GM19452 (cell line): Measurements from ENCODE around the gene KLRF2.

Source experiments
- ATAC-seq: cut with Tn5 transposase; IDR thresholded peaks from one replicate; pipeline ENCODE4 v1.9.1; 2021; ENCODE audit not compliant: unreplicated experiment

KLRF2 gene

GRCh38 chr12:9883175-9883574 is 1.9 kb downstream of the KLRF2 start:
- no peak for ATAC-seq

- ATAC-seq = no peak
These were observed 7.5 kb downstream of the KLRF2 start for GRCh38 chr12:9888665-9889273.

- ATAC-seq = no peak
These were observed 14.1 kb downstream of the KLRF2 start for GRCh38 chr12:9895215-9895971.

GRCh38 chr12:9897535-9897934 is 16.2 kb downstream of the KLRF2 start:
- ATAC-seq = no peak

- ATAC-seq = no peak
These were observed 17.9 kb downstream of the KLRF2 start for GRCh38 chr12:9899209-9899608.

GRCh38 chr12:9900930-9901329 is 19.6 kb downstream of the KLRF2 start:
- ATAC-seq = no peak

GRCh38 chr12:9902539-9903228 is 21.4 kb downstream of the KLRF2 start:
- no peak for ATAC-seq

- no peak for ATAC-seq
These were observed 25.6 kb downstream of the KLRF2 start for GRCh38 chr12:9906873-9907272.

- no peak for ATAC-seq
These were observed 26.5 kb downstream of the KLRF2 start for GRCh38 chr12:9907769-9908168.

- no peak for ATAC-seq
These were observed 27.1 kb downstream of the KLRF2 start for GRCh38 chr12:9908350-9908749.

GRCh38 chr12:9909724-9910123 is 28.4 kb downstream of the KLRF2 start:
- ATAC-seq = no peak

- no peak for ATAC-seq
These were observed 29.6 kb downstream of the KLRF2 start for GRCh38 chr12:9910716-9911421.

- no peak for ATAC-seq
These were observed 30.4 kb downstream of the KLRF2 start for GRCh38 chr12:9911708-9912107.

GRCh38 chr12:9919443-9919842 is 38.2 kb downstream of the KLRF2 start:
- ATAC-seq = no peak

- no peak for ATAC-seq
These were observed 39.2 kb downstream of the KLRF2 start for GRCh38 chr12:9920451-9920850.

- ATAC-seq = no peak
These were observed 41.1 kb downstream of the KLRF2 start for GRCh38 chr12:9922429-9922828.

GRCh38 chr12:9925705-9926393 is 44.6 kb downstream of the KLRF2 start:
- ATAC-seq = no peak

- no peak for ATAC-seq
These were observed 45.6 kb downstream of the KLRF2 start for GRCh38 chr12:9926876-9927275.

GRCh38 chr12:9928607-9929006 is 47.3 kb downstream of the KLRF2 start:
- no peak for ATAC-seq

GRCh38 chr12:9931245-9931644 is 50.0 kb downstream of the KLRF2 start:
- ATAC-seq = no peak

GRCh38 chr12:9932270-9932669 is 51.0 kb downstream of the KLRF2 start, which contains the start of gene CLEC2A:
Gene CLEC2A (minus strand): TSS chr12:9932370. CDS start chr12:9932329, 41 bp downstream.
- ATAC-seq = no peak
